Activated T-cell treated with anti-CD3 and anti-CD28 coated beads, Interleukin-2, amount 50 U/mL, for 24 hours (primary cell): ENCODE measurements around the gene HARS2.
"Not testable (repeated sequence)": the region's sequence is repeated elsewhere in the genome, so short reads cannot be mapped to it uniquely, and the experiment has no call there.

Experiments
- DNase-seq: peaks from one replicate; pipeline ENCODE4 v3.0.0-alpha.2; 2020
- H3K27ac Mint-ChIP-seq: 2 replicates; pipeline ENCODE4 v1.8.0; 2020; ENCODE audit warnings: mild to moderate bottlenecking, mixed read lengths
- H3K27me3 Mint-ChIP-seq: 2 replicates; pipeline ENCODE4 v1.8.0; 2020; ENCODE audit warnings: mixed read lengths
- H3K36me3 Mint-ChIP-seq: 2 replicates; pipeline ENCODE4 v1.8.0; 2020; ENCODE audit warnings: low read depth, mixed read lengths
- H3K4me1 Mint-ChIP-seq: 2 replicates; pipeline ENCODE4 v1.8.0; 2020; ENCODE audit warnings: low read depth, mixed read lengths
- H3K4me3 Mint-ChIP-seq: 2 replicates; pipeline ENCODE4 v1.8.0; 2020; ENCODE audit warnings: mild to moderate bottlenecking, moderate library complexity, mixed read lengths
- H3K9me3 Mint-ChIP-seq: 2 replicates; pipeline ENCODE4 v1.8.0; 2020; ENCODE audit warnings: mixed read lengths

Gene HARS2

DNA sequence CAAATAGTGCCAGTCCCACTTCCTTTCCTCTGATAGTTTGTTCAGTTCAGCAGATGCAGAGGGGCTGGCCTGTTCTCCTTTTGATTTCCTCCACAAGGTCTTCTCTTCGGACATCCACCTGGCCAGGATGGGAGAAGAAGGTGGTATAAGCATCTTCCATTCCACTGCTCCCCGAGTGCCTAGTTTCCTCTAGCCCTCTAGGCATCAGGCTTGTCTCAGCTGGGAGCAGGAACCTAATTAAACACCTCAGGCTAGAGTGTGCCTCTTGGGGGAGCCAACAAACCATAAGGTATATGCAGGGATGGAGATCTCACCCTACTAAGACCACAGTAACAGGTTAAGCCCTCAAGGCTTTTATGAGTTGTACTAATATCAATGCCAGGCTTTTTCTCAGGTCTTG, 17.0 kb upstream of the HARS2 start:
- H3K4me1 Mint-ChIP-seq = peaks cover 2% of the 10 kb centered on the region
- no peaks in the 10 kb centered on the region for H3K9me3 Mint-ChIP-seq
- peaks cover 97% of the 10 kb centered on the region for H3K36me3 Mint-ChIP-seq
- no peak overlapping the region for H3K4me3 Mint-ChIP-seq
- H3K27ac Mint-ChIP-seq = peak overlapping the region; percentile 5
- no peak for DNase-seq
- H3K27me3 Mint-ChIP-seq = no peaks in the 10 kb centered on the region

DNA sequence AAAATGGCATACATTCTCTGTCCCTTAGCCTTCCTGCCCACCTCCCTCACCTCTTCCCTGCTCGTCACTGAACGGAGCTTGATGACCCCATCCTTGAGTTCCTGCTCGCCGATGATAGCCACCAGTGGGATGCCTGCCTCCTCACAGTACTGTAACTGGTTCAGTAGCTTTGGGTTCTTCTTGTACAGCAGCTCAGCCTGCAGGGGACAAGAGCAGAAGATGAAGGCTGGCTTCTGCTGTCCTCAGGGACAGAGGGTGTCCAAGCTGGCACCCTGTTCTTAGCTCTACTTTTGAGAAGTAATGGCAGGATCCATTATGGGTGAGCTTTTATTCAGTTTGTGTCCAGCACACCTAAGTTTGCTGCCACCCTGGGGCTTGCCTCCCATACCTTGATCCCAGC, 16.6 kb upstream of the HARS2 start:
- Mint-ChIP-seq H3K27ac (peak overlapping the region; percentile 73), H3K4me1 (peaks cover 2% of the 10 kb centered on the region), H3K4me3 (no peak overlapping the region), H3K36me3 (peaks cover 97% of the 10 kb centered on the region), H3K27me3 (no peaks in the 10 kb centered on the region), H3K9me3 (no peaks in the 10 kb centered on the region)
- no peak for DNase-seq

DNA sequence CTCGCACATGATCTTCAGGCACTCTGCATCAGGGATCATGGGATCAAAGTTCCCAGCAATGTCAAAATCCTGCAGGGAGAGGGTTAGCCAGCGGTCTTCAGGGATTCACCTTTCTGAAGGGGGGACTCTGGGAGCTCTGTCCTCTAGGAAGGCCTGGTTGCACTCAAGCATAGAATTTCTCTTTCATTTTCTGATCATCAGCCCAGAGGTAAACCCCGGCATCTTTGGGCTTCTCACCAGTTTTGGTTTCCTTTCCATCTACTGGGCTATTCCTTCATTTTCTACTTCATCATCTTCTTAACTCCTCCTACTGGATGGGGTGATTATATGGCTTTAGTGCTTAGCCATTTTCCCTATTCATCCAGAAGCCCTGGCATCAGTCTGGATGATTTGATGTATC, 13.3 kb upstream of the HARS2 start:
- Mint-ChIP-seq H3K9me3 (no peaks in the 10 kb centered on the region), H3K36me3 (peaks cover 94% of the 10 kb centered on the region), H3K27me3 (no peaks in the 10 kb centered on the region), H3K27ac (peak overlapping the region; percentile 11), H3K4me3 (no peak overlapping the region), H3K4me1 (peaks cover 2% of the 10 kb centered on the region)
- DNase-seq = no peak

GRCh38 chr5:140678993-140679392, 12.3 kb upstream of the HARS2 start:
- Mint-ChIP-seq H3K4me1 (peaks cover 2% of the 10 kb centered on the region), H3K36me3 (peaks cover 93% of the 10 kb centered on the region), H3K4me3 (no peak overlapping the region), H3K9me3 (no peaks in the 10 kb centered on the region), H3K27me3 (no peaks in the 10 kb centered on the region), H3K27ac (no peak overlapping the region)
- no peak for DNase-seq

- Mint-ChIP-seq H3K9me3 (no peaks in the 10 kb centered on the region), H3K4me1 (peaks cover 42% of the 10 kb centered on the region), H3K36me3 (peaks cover 78% of the 10 kb centered on the region), H3K27ac (peak overlapping the region; percentile 99), H3K4me3 (peak overlapping the region; percentile 97), H3K27me3 (no peaks in the 10 kb centered on the region)
- no peak for DNase-seq
Measured at GRCh38 chr5:140690376-140690932, 801 bp upstream of the HARS2 start.

DNA sequence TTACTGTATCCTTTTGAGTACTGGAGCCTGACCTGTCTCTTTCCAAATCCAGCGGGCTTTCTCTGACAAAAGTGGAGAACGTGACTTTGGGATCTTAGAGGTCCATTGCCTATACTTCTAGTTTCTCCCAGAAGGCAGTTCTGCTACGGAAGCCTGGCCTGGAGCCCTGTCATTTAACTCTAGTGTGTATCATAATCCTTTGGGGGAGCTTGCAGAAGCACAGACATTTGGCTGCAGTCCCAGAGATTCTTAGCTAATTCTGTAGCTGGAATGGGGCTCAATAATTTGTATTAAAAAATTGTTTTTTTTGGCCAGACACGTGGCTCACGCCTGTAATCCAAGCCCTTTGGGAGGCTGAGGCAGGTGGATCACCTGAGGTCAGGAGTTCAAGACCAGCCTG, 3.0 kb downstream of the HARS2 start:
- Mint-ChIP-seq H3K36me3 (peaks cover 83% of the 10 kb centered on the region), H3K4me1 (peaks cover 38% of the 10 kb centered on the region)
- DNase-seq = no peak

GRCh38 chr5:140696891-140697492, 5.7 kb downstream of the HARS2 start:
- Mint-ChIP-seq H3K4me1 (peaks cover 42% of the 10 kb centered on the region), H3K36me3 (peaks cover 84% of the 10 kb centered on the region), H3K9me3 (no peaks in the 10 kb centered on the region), H3K27me3 (no peaks in the 10 kb centered on the region), H3K27ac (peak overlapping the region; percentile 82), H3K4me3 (no peak overlapping the region)
- no peak for DNase-seq

More for the DNA sequence above, 3.0 kb downstream of the HARS2 start:
- H3K9me3 Mint-ChIP-seq = no peaks in the 10 kb centered on the region
- H3K27ac Mint-ChIP-seq = peak overlapping the region; percentile 71
- H3K27me3 Mint-ChIP-seq = no peaks in the 10 kb centered on the region
- H3K4me3 Mint-ChIP-seq = no peak overlapping the region

DNA sequence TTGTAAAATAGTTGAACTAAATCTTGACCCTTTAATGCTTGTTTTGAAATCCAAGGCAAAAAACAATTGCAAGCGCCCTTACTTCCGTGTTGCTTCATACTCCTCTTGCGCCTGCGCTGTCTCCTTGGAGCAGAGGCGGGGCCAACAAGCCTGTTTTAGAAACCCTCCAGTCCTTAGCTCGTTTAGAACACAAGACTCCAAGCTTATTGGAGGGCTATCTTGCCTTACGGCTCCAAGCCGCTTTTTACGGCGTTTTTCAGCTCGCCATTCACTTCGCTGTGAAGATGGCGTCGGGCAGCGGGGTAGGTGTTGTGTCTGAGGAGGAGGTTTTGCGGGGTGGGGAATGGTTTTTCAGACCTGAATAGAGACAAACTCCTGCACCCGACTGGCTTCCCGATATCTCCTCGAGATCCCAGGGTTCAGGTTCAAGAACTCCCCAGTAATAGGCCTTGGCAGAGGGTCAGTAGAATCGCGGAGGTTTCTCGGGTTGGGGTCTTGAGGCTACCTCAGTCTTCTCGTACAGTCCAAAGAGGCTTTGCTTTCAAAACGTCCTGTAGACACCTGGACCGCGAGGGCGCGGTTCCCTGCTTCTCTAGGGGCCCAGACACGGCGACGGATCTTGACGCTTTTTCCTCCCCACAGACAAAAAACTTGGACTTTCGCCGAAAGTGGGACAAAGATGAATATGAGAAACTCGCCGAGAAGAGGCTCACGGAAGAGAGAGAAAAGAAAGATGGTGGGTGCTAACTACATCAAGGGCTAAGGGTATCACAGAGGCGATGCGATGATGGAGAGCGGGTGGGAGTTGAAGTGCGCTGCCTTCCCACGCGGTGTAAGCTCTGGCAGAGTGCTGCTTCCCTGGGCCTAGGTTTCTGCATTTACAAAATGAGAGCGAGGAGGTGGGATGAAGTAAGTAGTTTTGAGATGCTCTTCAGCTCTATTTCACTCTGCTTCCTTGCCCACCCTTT, 9.2 kb downstream of the HARS2 start, which contains the start of gene ZMAT2:
TSS of gene ZMAT2 (plus strand) at position 271 of the 968 bp plus-strand sequence. CDS start at position 285, 14 bp downstream.
- no peaks in the 10 kb centered on the region for H3K27me3 Mint-ChIP-seq
- peak; percentile 88 for DNase-seq
- peak within 1 kb of the TSS; percentile 99 for H3K4me3 Mint-ChIP-seq
- H3K4me1 Mint-ChIP-seq = peaks cover 34% of the 10 kb centered on the region
- peaks cover 99% of the 10 kb centered on the region for H3K36me3 Mint-ChIP-seq
- H3K9me3 Mint-ChIP-seq = no peaks in the 10 kb centered on the region
- peak within 1 kb of the TSS; percentile 97 for H3K27ac Mint-ChIP-seq

- Mint-ChIP-seq H3K4me1 (peaks cover 19% of the 10 kb centered on the region), H3K4me3 (no peak overlapping the region), H3K36me3 (peaks cover 61% of the 10 kb centered on the region), H3K27me3 (no peaks in the 10 kb centered on the region), H3K9me3 (no peaks in the 10 kb centered on the region), H3K27ac (no peak overlapping the region)
- DNase-seq = no peak
Measured at GRCh38 chr5:140707812-140708211, 16.6 kb downstream of the HARS2 start.

DNA sequence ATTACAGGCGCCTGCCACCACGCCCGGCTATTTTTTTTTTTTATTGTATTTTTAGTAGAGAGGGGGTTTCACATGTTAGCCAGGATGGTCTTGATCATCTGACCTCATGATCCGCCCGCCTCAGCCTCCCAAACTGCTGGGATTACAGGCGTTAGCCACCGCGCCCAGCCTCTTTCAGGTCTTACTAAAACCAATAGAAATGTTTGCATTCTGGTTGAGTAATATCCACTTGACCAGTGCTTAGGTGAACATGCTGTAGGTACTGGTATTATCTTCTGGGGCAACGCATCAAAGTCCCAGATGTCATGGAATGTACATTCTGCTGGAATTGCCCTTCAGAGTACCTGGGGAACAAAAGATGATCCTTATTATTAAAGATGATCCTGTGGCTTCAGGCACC, 17.5 kb downstream of the HARS2 start:
- not testable (repeated sequence) for H3K27ac Mint-ChIP-seq, H3K9me3 Mint-ChIP-seq, DNase-seq, H3K4me3 Mint-ChIP-seq, H3K27me3 Mint-ChIP-seq
- H3K4me1 Mint-ChIP-seq = peaks cover 20% of the 10 kb centered on the region
- peaks cover 52% of the 10 kb centered on the region for H3K36me3 Mint-ChIP-seq

GRCh38 chr5:140710899-140711552, 19.8 kb downstream of the HARS2 start:
- Mint-ChIP-seq H3K27me3 (no peaks in the 10 kb centered on the region), H3K27ac (peak overlapping the region; percentile 96), H3K4me3 (peak overlapping the region; percentile 96), H3K36me3 (peaks cover 29% of the 10 kb centered on the region), H3K4me1 (peaks cover 20% of the 10 kb centered on the region), H3K9me3 (no peaks in the 10 kb centered on the region)
- peak; percentile 88 for DNase-seq

- peak overlapping the region; percentile 96 for H3K4me3 Mint-ChIP-seq
- no peaks in the 10 kb centered on the region for H3K27me3 Mint-ChIP-seq
- H3K4me1 Mint-ChIP-seq = peaks cover 20% of the 10 kb centered on the region
- DNase-seq = no peak
- H3K9me3 Mint-ChIP-seq = no peaks in the 10 kb centered on the region
- H3K27ac Mint-ChIP-seq = no peak overlapping the region
- H3K36me3 Mint-ChIP-seq = peaks cover 21% of the 10 kb centered on the region
Measured at GRCh38 chr5:140711794-140712193, 20.5 kb downstream of the HARS2 start.

- DNase-seq = no peak
- H3K4me1 Mint-ChIP-seq = peaks cover 20% of the 10 kb centered on the region
- no peak overlapping the region for H3K4me3 Mint-ChIP-seq
- no peak overlapping the region for H3K27ac Mint-ChIP-seq
- H3K27me3 Mint-ChIP-seq = no peaks in the 10 kb centered on the region
- no peaks in the 10 kb centered on the region for H3K9me3 Mint-ChIP-seq
- peaks cover 7% of the 10 kb centered on the region for H3K36me3 Mint-ChIP-seq
Measured at GRCh38 chr5:140713562-140714094, 22.4 kb downstream of the HARS2 start.

DNA sequence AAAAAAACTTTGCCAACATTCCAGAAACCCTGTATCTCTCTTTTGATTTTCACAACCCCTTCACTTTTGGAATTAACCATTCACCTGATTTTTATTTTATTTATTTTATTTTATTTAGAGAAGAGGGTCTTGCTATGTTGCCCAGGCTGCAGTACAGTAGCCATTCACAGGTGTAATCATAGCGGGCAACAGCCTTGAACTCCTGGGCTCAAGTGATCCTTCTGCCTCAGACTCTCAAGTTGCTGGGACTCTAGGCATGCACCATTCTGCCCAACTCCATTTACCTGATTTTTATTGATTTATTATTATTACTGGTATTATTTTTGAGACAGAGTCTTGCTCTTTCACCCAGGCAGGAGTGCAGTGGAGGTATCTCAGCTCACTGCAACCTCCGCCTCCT, 25.0 kb downstream of the HARS2 start:
- not testable (repeated sequence) for H3K36me3 Mint-ChIP-seq, H3K27me3 Mint-ChIP-seq, H3K4me3 Mint-ChIP-seq, H3K9me3 Mint-ChIP-seq, H3K27ac Mint-ChIP-seq, DNase-seq
- H3K4me1 Mint-ChIP-seq = peaks cover 10% of the 10 kb centered on the region
